ENCODE data around the gene ACTA2. TPM values are rescaled to one million over a fixed set of nuclear protein-coding genes. Genes with fewer than 3 reads are reported as not detected.

Gene ACTA2
- total RNA-seq, 1 experiment from 2014 or later: 2.4 TPM

DNA sequence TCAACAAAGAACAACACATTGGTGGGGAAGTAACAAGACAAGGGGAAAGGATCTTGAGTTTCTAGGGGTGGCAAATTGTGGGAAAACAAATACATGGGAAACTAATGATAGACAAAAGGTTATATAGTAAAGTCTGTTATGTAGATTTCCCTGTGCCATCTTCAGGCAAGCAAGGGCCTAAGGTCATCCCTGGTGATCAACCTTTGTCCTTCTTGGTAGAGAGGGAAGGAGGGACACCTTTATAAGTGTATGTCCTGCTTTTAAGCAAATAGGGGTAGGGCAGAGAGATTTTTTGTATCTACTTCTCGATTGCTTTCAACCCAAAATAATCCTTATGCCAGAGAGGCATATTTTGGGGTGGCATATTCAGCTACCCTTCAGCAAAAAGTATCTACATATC, 11.8 kb upstream of the ACTA2 start:
- no peak overlapping the region for H3K4ac ChIP-seq (ENCODE audit: low read depth, low read length)
- no peak overlapping the region for H2BK12ac ChIP-seq (ENCODE audit: insufficient read length, low read depth, low read length)
- H3K14ac ChIP-seq (ENCODE audit: insufficient read depth, low read length): no peak overlapping the region
- H3K18ac ChIP-seq (ENCODE audit: insufficient read length, low read depth, low read length): no peak overlapping the region
- Mint-ChIP-seq H3K9me3 (no peaks in the 10 kb centered on the region), H3K36me3 (ENCODE audit: insufficient read depth in 1 of 3, low read depth in 3 of 3) (no peaks in the 10 kb centered on the region), H3K27me3 (ENCODE audit: low read depth) (no peaks in the 10 kb centered on the region), H3K4me3 (no peak overlapping the region), H3K27ac (no peak overlapping the region), H3K4me1 (peaks cover 0 to 9% of the 10 kb centered on the region in 2 experiments; a peak in 2 of 4 replicates)
- no peak overlapping the region for H3K56ac ChIP-seq (ENCODE audit: insufficient read length, low read depth, low read length)
- no peak overlapping the region for H4K8ac ChIP-seq (replicated peaks; ENCODE audit: insufficient read length, low read depth, low read length)
- no peaks in the 10 kb centered on the region for H3K79me2 ChIP-seq (ENCODE audit: insufficient read depth, low read length)
- H3K79me1 ChIP-seq (ENCODE audit: insufficient read depth, low read depth, low read length, poor library complexity, severe bottlenecking): no peaks in the 10 kb centered on the region
- no peak overlapping the region for H3K9ac ChIP-seq (ENCODE audit: extremely low read depth, insufficient read length, low read length)
- no peak overlapping the region for H3T11ph ChIP-seq (ENCODE audit: low read length)
- no CpG with 5 or more reads among the region's 1 CpG for WGBS (ENCODE audit: extremely low coverage, insufficient read length, low lambda C conversion rate)
- DNase-seq: no peak
- no peaks in the 10 kb centered on the region for H4K20me1 ChIP-seq (ENCODE audit: control insufficient read depth, insufficient read depth, insufficient read length)
- H3K4me2 ChIP-seq (ENCODE audit: insufficient read depth, insufficient read length, low read length): no peak overlapping the region
- no peak overlapping the region for H2BK5ac ChIP-seq (ENCODE audit: insufficient read length, low read length)
- H3K27ac ChIP-seq (ENCODE audit: insufficient read length, low read depth, low read length): no peak overlapping the region
- H3K4me1 ChIP-seq (ENCODE audit: insufficient read depth, low read length): no peaks in the 10 kb centered on the region
- no peak overlapping the region for H4K91ac ChIP-seq (ENCODE audit: insufficient read length, low read depth, low read length)
- no peak overlapping the region for H2BK120ac ChIP-seq (ENCODE audit: low read depth, low read length, poor library complexity, severe bottlenecking)
- H3K9me3 ChIP-seq (ENCODE audit: control insufficient read depth, low read depth, low read length): no peaks in the 10 kb centered on the region
- H2AFZ ChIP-seq (ENCODE audit: low read length): no peak overlapping the region
- no peaks in the 10 kb centered on the region for H3K23me2 ChIP-seq (ENCODE audit: insufficient read length, low read depth, low read length, poor library complexity, severe bottlenecking)
- H2BK15ac ChIP-seq (ENCODE audit: low read depth, low read length): no peak overlapping the region
- TF ChIP-seq, protein P1, sequence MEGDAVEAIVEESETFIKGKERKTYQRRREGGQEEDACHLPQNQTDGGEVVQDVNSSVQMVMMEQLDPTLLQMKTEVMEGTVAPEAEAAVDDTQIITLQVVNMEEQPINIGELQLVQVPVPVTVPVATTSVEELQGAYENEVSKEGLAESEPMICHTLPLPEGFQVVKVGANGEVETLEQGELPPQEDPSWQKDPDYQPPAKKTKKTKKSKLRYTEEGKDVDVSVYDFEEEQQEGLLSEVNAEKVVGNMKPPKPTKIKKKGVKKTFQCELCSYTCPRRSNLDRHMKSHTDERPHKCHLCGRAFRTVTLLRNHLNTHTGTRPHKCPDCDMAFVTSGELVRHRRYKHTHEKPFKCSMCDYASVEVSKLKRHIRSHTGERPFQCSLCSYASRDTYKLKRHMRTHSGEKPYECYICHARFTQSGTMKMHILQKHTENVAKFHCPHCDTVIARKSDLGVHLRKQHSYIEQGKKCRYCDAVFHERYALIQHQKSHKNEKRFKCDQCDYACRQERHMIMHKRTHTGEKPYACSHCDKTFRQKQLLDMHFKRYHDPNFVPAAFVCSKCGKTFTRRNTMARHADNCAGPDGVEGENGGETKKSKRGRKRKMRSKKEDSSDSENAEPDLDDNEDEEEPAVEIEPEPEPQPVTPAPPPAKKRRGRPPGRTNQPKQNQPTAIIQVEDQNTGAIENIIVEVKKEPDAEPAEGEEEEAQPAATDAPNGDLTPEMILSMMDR (conservative IDR thresholded peaks at IDR 0.05): no peak
- no peaks in the 10 kb centered on the region for H3K27me3 ChIP-seq (ENCODE audit: insufficient read depth, low read length)
- H4K5ac ChIP-seq (ENCODE audit: insufficient read length, low read depth, low read length): no peak overlapping the region
- no peak overlapping the region for H2AK5ac ChIP-seq (ENCODE audit: insufficient read length, low read length)
- H3K23ac ChIP-seq (ENCODE audit: insufficient read length, low read depth, low read length): no peak overlapping the region
- H2BK20ac ChIP-seq (ENCODE audit: low read depth, low read length, poor library complexity, severe bottlenecking): no peak overlapping the region
